Esophagus squamous epithelium (tissue), 5 donors: ENCODE results near the gene PRSS48. TPM values are rescaled to one million over a fixed set of nuclear protein-coding genes. Genes with fewer than 3 reads are reported as not detected.
A peak's percentile ranks its signal among the peaks of the same experiment; 100 is the strongest.
"Not testable (repeated sequence)": the region's sequence is repeated elsewhere in the genome, so short reads cannot be mapped to it uniquely, and the experiment has no call there.

Source experiments
- DNase-seq: peaks from one replicate; lab custom pipeline; 2025; lab: John Stamatoyannopoulos, UW
- H3K27ac ChIP-seq, 4 donors: fragments of 200-600 bp; sonication (generic); one replicate each; pipeline ENCODE4 v1.5.1; 2016 to 2019; ENCODE audit warnings: mild to moderate bottlenecking in 1 of 4
- H3K27me3 ChIP-seq, 4 donors: fragments of 200-600 bp; sonication (generic); 1 replicate in 3 of 4; 2 replicates in 1 of 4; pipeline versions ENCODE4 v1.5.1 to v1.6.0; 2017 to 2021; ENCODE audit warnings: antibody characterized with exemption in 1 of 4
- H3K36me3 ChIP-seq, 3 donors: fragments of 200-600 bp; sonication (generic); one replicate each; pipeline ENCODE4 v1.5.1; 2016 to 2019
- H3K4me1 ChIP-seq, 3 donors: fragments of 200-600 bp; sonication (generic); one replicate each; pipeline ENCODE4 v1.5.1; 2017 to 2019
- H3K4me3 ChIP-seq, 4 donors: fragments of 200-600 bp; sonication (generic); 1 replicate in 3 of 4; 2 replicates in 1 of 4; pipeline ENCODE4 v1.5.1; 2016 to 2019; ENCODE audit warnings: mild to moderate bottlenecking in 2 of 4, moderate library complexity in 1 of 4
- H3K9me3 ChIP-seq, 3 donors: fragments of 200-600 bp; sonication (generic); one replicate each; pipeline ENCODE4 v1.5.1; 2016 to 2019
- CTCF ChIP-seq, 6 experiments: fragments of 450-650 bp in 4 of 6; fragments of 200-600 bp in 2 of 6; sonication (generic) in 2 of 6; IDR thresholded peaks; one replicate each; pipeline ENCODE4 v1.5.1; 2016 to 2019; ENCODE audit warnings: antibody characterized with exemption in 6 of 6, mild to moderate bottlenecking in 4 of 6, moderate library complexity in 4 of 6
- POLR2A ChIP-seq, 4 donors: fragments of 450-650 bp; IDR thresholded peaks; one replicate each; pipeline ENCODE4 v1.6.1; 2017; ENCODE audit warnings: antibody characterized with exemption in 4 of 4, mild to moderate bottlenecking in 4 of 4, moderate library complexity in 3 of 4
- WGBS, 2 donors: methylation state at CpG; one replicate each; pipeline ENCODE4 v1.1.5; 2018; 5-methylcytosine and 5-hydroxymethylcytosine counted together
- intact Hi-C: fragments of 100-400 bp; cut with DNase I; formaldehyde crosslinking; loops from one replicate; pipeline ENCODE4 v1.15.0; 2022
- total RNA-seq, 4 donors: library from RNA; depleted of rRNA; stranded (reverse); fragments of >200 nt; gene quantifications; one replicate each; pipeline ENCODE4 v1.1.0, GENCODE V29; 2016
- donor health status: DM: yes; HTN: yes; CAD: no.

The PRSS48 gene
- total RNA-seq, 4 donors from 2014 or later: not detected

- H3K4me1 ChIP-seq: peaks cover 10 to 74% (median 13%) of the 10 kb centered on the region in 3 donors
- no peaks in the 10 kb centered on the region for H3K36me3 ChIP-seq
- no peak overlapping the region for H3K4me3 ChIP-seq
- TF ChIP-seq CTCF (IDR thresholded peaks at IDR 0.05) (no peak), POLR2A (IDR thresholded peaks at IDR 0.05) (no peak)
- 42 to 71% methylated on average over 1 of the region's 1 CpG for WGBS, 2 donors
- DNase-seq: no peak
- intact Hi-C loops: no loop called here
- peak overlapping the region in 2 of 4 donors; percentile 32 to 96 for H3K27ac ChIP-seq
- no peaks in the 10 kb centered on the region for H3K9me3 ChIP-seq
- H3K27me3 ChIP-seq: peaks cover 0 to 13% (median 0%) of the 10 kb centered on the region in 4 donors
These were observed 44.6 kb downstream of the PRSS48 start for GRCh38 chr4:151321586-151321985.

- H3K4me3 ChIP-seq, H3K9me3 ChIP-seq, DNase-seq, H3K36me3 ChIP-seq, intact Hi-C loops: not testable (repeated sequence)
- Histone ChIP-seq H3K27me3 (peaks cover 0 to 13% (median 0%) of the 10 kb centered on the region in 4 donors), H3K4me1 (peaks cover 10 to 68% (median 13%) of the 10 kb centered on the region in 3 donors), H3K27ac (peak overlapping the region in 2 of 4 donors; percentile 32 to 96)
- WGBS, 2 donors: 53 to 60% methylated on average over 2 to 4 of the region's 4 CpGs
These were observed 45.2 kb downstream of the PRSS48 start for GRCh38 chr4:151322161-151322560.

GRCh38 chr4:151322570-151322969 is 45.6 kb downstream of the PRSS48 start:
- Histone ChIP-seq H3K4me3 (peak overlapping the region in 2 of 4 donors; percentile 80 to 94), H3K4me1 (peaks cover 10 to 64% (median 13%) of the 10 kb centered on the region in 3 donors)

GRCh38 chr4:151323667-151324066 is 46.7 kb downstream of the PRSS48 start:
- TF ChIP-seq POLR2A (IDR thresholded peaks at IDR 0.05) (no peak), CTCF (IDR thresholded peaks at IDR 0.05) (no peak)
- intact Hi-C loops: no loop called here
- 70 to 90% methylated on average over 1 of the region's 1 CpG for WGBS, 2 donors
- DNase-seq: no peak
- H3K36me3 ChIP-seq: no peaks in the 10 kb centered on the region
- H3K27ac ChIP-seq: peak overlapping the region; percentile 89 to 96 (median 92)
- H3K27me3 ChIP-seq: peaks cover 0 to 13% (median 0%) of the 10 kb centered on the region in 4 donors
- H3K9me3 ChIP-seq: no peaks in the 10 kb centered on the region
- H3K4me3 ChIP-seq: peak overlapping the region in 3 of 4 donors; percentile 75 to 94 (median 80)
- peaks cover 10 to 53% (median 13%) of the 10 kb centered on the region in 3 donors for H3K4me1 ChIP-seq

More at GRCh38 chr4:151322570-151322969, 45.6 kb downstream of the PRSS48 start:
- intact Hi-C loops: no loop called here
- peak overlapping the region in 2 of 4 donors; percentile 89 to 96 for H3K27ac ChIP-seq
- no peaks in the 10 kb centered on the region for H3K36me3 ChIP-seq
- H3K9me3 ChIP-seq: no peaks in the 10 kb centered on the region
- H3K27me3 ChIP-seq: peaks cover 0 to 13% (median 0%) of the 10 kb centered on the region in 4 donors
- TF ChIP-seq CTCF (IDR thresholded peaks at IDR 0.05): no peak
- TF ChIP-seq POLR2A (IDR thresholded peaks at IDR 0.05): no peak
- no peak for DNase-seq

- H3K36me3 ChIP-seq: no peaks in the 10 kb centered on the region
- H3K27ac ChIP-seq: peak overlapping the region; percentile 89 to 96 (median 92)
- no peak for TF ChIP-seq POLR2A (IDR thresholded peaks at IDR 0.05)
- TF ChIP-seq CTCF (IDR thresholded peaks at IDR 0.05): no peak
- 24 to 26% methylated on average over 12 of the region's 12 CpGs for WGBS, 2 donors
- intact Hi-C loops: no loop called here
- no peaks in the 10 kb centered on the region for H3K9me3 ChIP-seq
- H3K27me3 ChIP-seq: peaks cover 0 to 13% (median 0%) of the 10 kb centered on the region in 4 donors
- no peak for DNase-seq
- H3K4me1 ChIP-seq: peaks cover 10 to 56% (median 13%) of the 10 kb centered on the region in 3 donors
- peak overlapping the region; percentile 75 to 94 (median 84) for H3K4me3 ChIP-seq
These were observed 47.3 kb downstream of the PRSS48 start for GRCh38 chr4:151324124-151324751.
